ENCODE measurements around the gene S100A10.

The S100A10 gene

GRCh38 chr1:151993734-151994496, at the start of gene S100A10:
TSS of gene S100A10 (minus strand) at chr1:151993859. CDS start at chr1:151986230, 7,629 bp downstream.
- peak; percentile 72 for DNase-seq (ENCODE audit: low spot score)

- no peak for DNase-seq (ENCODE audit: low spot score)
Measured at GRCh38 chr1:152042030-152042429, 48.4 kb upstream of the S100A10 start.

GRCh38 chr1:152039886-152040285, 46.2 kb upstream of the S100A10 start:
- no peak for DNase-seq (ENCODE audit: low spot score)

GRCh38 chr1:152039461-152039860, 45.8 kb upstream of the S100A10 start:
- DNase-seq (ENCODE audit: low spot score): no peak

GRCh38 chr1:152038871-152039270, 45.2 kb upstream of the S100A10 start:
- DNase-seq (ENCODE audit: low spot score): no peak

- DNase-seq (ENCODE audit: low spot score): peak; percentile 85
Measured at GRCh38 chr1:152036267-152037216, 42.9 kb upstream of the S100A10 start, which contains the start of gene S100A11. TSS of gene S100A11 (minus strand) at chr1:152037004. CDS start at chr1:152036915, 89 bp downstream.

- peak; percentile 39 for DNase-seq (ENCODE audit: low spot score)
Measured at GRCh38 chr1:152035539-152036266, 42.0 kb upstream of the S100A10 start.

GRCh38 chr1:152034654-152035538, 41.2 kb upstream of the S100A10 start:
- DNase-seq (ENCODE audit: low spot score): peak; percentile 84

- DNase-seq (ENCODE audit: low spot score): no peak
Measured at GRCh38 chr1:152034324-152034653, 40.6 kb upstream of the S100A10 start.

- DNase-seq (ENCODE audit: low spot score): no peak
Measured at GRCh38 chr1:152029929-152030211, 36.2 kb upstream of the S100A10 start.

GRCh38 chr1:152029144-152029928, 35.7 kb upstream of the S100A10 start:
- DNase-seq (ENCODE audit: low spot score): peak; percentile 36

GRCh38 chr1:152026895-152027294, 33.2 kb upstream of the S100A10 start:
- DNase-seq (ENCODE audit: low spot score): no peak

- DNase-seq (ENCODE audit: low spot score): no peak
Measured at GRCh38 chr1:152024223-152024622, 30.6 kb upstream of the S100A10 start.

- DNase-seq (ENCODE audit: low spot score): no peak
Measured at GRCh38 chr1:152023221-152023620, 29.6 kb upstream of the S100A10 start.

GRCh38 chr1:152022474-152022873, 28.8 kb upstream of the S100A10 start:
- no peak for DNase-seq (ENCODE audit: low spot score)

- DNase-seq (ENCODE audit: low spot score): no peak
Measured at GRCh38 chr1:152021569-152021968, 27.9 kb upstream of the S100A10 start.

- DNase-seq (ENCODE audit: low spot score): no peak
Measured at GRCh38 chr1:152020849-152021248, 27.2 kb upstream of the S100A10 start.

GRCh38 chr1:152018537-152018936, 24.9 kb upstream of the S100A10 start:
- DNase-seq (ENCODE audit: low spot score): peak; percentile 16

- DNase-seq (ENCODE audit: low spot score): no peak
Measured at GRCh38 chr1:152015766-152016165, 22.1 kb upstream of the S100A10 start.

GRCh38 chr1:152014943-152015342, 21.3 kb upstream of the S100A10 start:
- no peak for DNase-seq (ENCODE audit: low spot score)

All from activated CD4-positive, alpha-beta T cell treated with anti-CD3 and anti-CD28 coated beads, Interleukin-2, Interleukin-4, amounts not matched to agents 100 ng/mL and 50 ng/mL, durations not matched to agents 16 hours and 8 hours (primary cell).